Measurements from ENCODE around the gene COG4. TPM values are rescaled to one million over a fixed set of nuclear protein-coding genes. Genes with fewer than 3 reads are reported as not detected.

COG4 gene
- total RNA-seq, 4 donors from 2014 or later = 41.1 to 109 (median 47.1) TPM

DNA sequence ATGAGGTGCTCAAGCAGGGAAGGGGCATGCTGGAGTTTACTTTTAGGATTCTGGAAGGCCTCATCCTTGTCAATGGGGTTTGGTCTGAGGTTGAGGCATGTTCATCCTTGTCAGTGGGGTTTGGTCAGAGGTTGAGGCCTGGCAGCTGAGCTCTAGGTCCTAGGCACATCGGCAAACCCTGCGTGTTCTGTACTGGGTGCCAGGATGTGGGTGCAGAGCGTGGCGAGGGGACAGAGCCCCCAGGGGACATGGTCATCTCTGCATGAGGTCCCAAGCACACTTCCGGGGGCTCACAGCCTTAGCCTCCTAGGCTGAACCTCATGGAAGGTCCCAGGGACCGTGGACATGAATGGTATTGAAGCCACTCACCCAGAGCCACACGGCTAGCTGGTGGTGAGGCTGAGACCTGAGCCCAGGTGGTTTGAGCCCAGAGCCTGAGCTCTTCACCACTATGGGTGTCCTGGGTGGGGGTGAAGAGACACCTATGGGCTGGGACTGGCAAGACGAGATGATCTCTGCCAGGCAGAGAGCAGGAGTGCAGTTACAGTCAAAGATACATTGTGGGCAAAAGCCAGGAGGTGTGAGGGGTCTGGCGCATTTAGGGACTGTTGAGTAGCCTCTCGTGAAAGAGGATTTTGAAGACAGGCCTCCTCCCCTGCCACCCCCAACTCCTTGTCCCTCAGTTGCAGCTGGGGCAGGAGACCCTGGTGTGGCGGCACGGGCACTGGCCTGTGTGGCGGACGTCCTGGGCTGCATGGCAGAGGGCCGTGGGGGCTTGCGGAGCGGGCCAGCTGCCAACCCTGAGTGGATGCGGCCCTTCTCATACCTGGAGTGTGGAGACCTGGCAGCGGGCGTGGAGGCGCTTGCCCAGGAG is 49.7 kb downstream of the COG4 start:
- no peak overlapping the region for H3K4me3 ChIP-seq
- H3K9me3 ChIP-seq = no peaks in the 10 kb centered on the region
- WGBS, 2 donors = 89 to 91% methylated on average over 21 of the region's 21 CpGs
- no peak for DNase-seq (ENCODE audit: low spot score in 2 of 2)
- H3K27me3 ChIP-seq = no peaks in the 10 kb centered on the region
- no peak for TF ChIP-seq POLR2A (IDR thresholded peaks at IDR 0.05)
- H3K36me3 ChIP-seq = peaks cover 0 to 97% (median 0%) of the 10 kb centered on the region in 3 donors
- no peak overlapping the region for H3K27ac ChIP-seq
- no peaks in the 10 kb centered on the region for H3K4me1 ChIP-seq

DNA sequence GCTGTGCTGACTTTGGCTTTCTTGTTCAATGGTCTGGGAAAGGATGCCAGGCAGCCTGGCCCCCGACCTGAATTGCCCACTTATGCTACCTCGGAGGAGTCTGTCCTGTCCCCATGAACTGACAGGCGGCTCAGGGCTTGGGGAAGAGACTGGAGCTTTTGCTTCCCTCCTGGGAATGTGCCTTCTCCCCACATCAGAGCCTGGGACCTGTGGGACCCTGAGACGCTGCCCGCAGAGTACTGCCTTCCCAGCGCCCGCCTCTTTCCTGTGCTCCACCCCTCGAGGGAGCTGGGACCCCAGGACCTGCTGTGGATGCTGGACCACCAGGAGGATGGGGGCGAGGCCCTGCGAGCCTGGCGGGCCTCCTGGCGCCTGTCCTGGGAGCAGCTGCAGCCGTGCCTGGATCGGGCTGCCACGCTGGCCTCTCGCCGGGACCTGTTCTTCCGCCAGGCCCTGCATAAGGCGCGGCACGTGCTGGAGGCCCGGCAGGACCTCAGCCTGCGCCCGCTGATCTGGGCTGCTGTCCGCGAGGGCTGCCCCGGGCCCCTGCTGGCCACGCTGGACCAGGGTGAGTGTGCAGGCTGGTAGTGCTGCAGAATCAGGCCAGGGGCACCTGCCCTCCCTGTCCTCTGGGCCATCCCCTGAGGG is 50.4 kb downstream of the COG4 start:
- 83 to 91% methylated on average over 11 to 18 of the region's 28 CpGs for WGBS, 2 donors
- no peak overlapping the region for H3K4me3 ChIP-seq
- no peaks in the 10 kb centered on the region for H3K4me1 ChIP-seq
- no peaks in the 10 kb centered on the region for H3K9me3 ChIP-seq
- DNase-seq (ENCODE audit: low spot score in 2 of 2) = no peak
- H3K27ac ChIP-seq = no peak overlapping the region
- H3K36me3 ChIP-seq = peaks cover 0 to 96% (median 0%) of the 10 kb centered on the region in 3 donors
- no peaks in the 10 kb centered on the region for H3K27me3 ChIP-seq
- TF ChIP-seq, protein P1, sequence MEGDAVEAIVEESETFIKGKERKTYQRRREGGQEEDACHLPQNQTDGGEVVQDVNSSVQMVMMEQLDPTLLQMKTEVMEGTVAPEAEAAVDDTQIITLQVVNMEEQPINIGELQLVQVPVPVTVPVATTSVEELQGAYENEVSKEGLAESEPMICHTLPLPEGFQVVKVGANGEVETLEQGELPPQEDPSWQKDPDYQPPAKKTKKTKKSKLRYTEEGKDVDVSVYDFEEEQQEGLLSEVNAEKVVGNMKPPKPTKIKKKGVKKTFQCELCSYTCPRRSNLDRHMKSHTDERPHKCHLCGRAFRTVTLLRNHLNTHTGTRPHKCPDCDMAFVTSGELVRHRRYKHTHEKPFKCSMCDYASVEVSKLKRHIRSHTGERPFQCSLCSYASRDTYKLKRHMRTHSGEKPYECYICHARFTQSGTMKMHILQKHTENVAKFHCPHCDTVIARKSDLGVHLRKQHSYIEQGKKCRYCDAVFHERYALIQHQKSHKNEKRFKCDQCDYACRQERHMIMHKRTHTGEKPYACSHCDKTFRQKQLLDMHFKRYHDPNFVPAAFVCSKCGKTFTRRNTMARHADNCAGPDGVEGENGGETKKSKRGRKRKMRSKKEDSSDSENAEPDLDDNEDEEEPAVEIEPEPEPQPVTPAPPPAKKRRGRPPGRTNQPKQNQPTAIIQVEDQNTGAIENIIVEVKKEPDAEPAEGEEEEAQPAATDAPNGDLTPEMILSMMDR (IDR thresholded peaks at IDR 0.05) = no peak
- TF ChIP-seq EP300 (IDR thresholded peaks at IDR 0.05) (no peak), POLR2A (IDR thresholded peaks at IDR 0.05) (no peak)

DNA sequence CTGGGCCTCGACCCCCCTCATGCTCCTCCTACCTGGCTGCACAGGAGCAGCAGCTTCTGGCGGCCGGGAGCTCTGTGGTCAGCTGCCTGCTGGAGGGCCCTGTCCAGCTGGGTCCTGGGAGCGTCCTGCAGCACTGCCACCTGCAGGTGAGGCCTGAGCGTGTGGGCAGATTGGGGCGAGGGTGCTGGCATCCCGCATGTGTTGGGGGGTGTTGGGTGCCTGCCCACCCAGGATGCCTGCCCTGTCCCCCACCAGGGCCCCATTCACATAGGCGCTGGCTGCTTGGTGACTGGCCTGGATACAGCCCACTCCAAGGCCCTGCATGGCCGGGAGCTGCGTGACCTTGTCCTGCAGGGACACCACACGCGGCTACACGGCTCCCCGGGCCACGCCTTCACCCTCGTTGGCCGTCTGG is 52.4 kb downstream of the COG4 start:
- no peak overlapping the region for H3K4me3 ChIP-seq
- 55% methylated on average over 5 to 7 of the region's 17 CpGs for WGBS, 2 donors
- H3K27ac ChIP-seq = no peak overlapping the region
- DNase-seq (ENCODE audit: low spot score in 2 of 2) = no peak
- H3K9me3 ChIP-seq = no peaks in the 10 kb centered on the region
- no peaks in the 10 kb centered on the region for H3K27me3 ChIP-seq
- no peak for TF ChIP-seq POLR2A (IDR thresholded peaks at IDR 0.05)
- TF ChIP-seq, protein P1 (IDR thresholded peaks at IDR 0.05) = peak in 3 of 5 experiments; percentile 33 to 62 (median 46)
- H3K36me3 ChIP-seq = peaks cover 0 to 98% (median 0%) of the 10 kb centered on the region in 3 donors
- no peaks in the 10 kb centered on the region for H3K4me1 ChIP-seq

DNA sequence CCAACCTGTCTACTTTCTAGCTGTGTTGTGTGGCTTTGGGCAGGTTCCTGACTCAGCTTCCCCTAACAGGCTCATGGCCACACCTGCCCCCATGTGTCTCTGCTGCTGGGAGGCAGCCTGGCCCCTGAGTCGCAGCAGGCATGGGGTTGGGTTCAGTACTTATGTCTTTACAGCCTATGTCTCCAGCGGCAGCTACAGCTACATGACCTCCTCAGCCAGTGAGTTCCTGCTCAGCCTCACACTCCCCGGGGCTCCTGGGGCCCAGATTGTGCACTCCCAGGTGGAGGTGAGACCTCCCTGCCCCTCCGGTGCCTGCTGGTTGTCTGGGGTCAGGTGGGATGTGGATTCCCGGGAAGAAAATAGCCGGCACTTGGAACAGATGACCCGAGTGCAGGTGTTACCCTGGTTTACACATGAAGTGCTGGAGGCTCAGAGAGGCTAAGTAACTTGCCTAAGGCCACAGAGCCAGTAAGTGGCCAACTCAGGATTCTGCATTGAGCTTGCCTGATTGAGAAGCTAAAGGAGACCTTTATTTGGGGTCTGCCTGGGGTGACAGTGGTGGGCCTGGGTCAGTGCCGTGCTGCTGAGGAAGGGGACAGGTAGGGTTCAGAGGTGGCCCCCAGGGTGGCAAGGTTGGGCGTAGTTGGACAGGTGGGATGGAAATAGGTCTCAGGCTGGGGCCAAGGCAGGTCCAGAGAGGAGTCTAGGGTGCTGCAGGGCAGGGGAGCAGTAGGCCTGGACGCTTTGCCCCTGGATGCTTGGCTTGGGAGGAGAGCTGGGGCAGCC is 53.0 kb downstream of the COG4 start:
- H3K9me3 ChIP-seq = no peaks in the 10 kb centered on the region
- WGBS, 2 donors = 85 to 87% methylated on average over 8 to 10 of the region's 10 CpGs
- peaks cover 0 to 98% (median 0%) of the 10 kb centered on the region in 3 donors for H3K36me3 ChIP-seq
- no peaks in the 10 kb centered on the region for H3K27me3 ChIP-seq
- DNase-seq (ENCODE audit: low spot score in 2 of 2) = no peak
- no peaks in the 10 kb centered on the region for H3K4me1 ChIP-seq
- no peak for TF ChIP-seq EP300 (IDR thresholded peaks at IDR 0.05)
- TF ChIP-seq, protein P1 (IDR thresholded peaks at IDR 0.05) = no peak
- TF ChIP-seq POLR2A (IDR thresholded peaks at IDR 0.05) = no peak
- no peak overlapping the region for H3K4me3 ChIP-seq
- H3K27ac ChIP-seq = no peak overlapping the region

DNA sequence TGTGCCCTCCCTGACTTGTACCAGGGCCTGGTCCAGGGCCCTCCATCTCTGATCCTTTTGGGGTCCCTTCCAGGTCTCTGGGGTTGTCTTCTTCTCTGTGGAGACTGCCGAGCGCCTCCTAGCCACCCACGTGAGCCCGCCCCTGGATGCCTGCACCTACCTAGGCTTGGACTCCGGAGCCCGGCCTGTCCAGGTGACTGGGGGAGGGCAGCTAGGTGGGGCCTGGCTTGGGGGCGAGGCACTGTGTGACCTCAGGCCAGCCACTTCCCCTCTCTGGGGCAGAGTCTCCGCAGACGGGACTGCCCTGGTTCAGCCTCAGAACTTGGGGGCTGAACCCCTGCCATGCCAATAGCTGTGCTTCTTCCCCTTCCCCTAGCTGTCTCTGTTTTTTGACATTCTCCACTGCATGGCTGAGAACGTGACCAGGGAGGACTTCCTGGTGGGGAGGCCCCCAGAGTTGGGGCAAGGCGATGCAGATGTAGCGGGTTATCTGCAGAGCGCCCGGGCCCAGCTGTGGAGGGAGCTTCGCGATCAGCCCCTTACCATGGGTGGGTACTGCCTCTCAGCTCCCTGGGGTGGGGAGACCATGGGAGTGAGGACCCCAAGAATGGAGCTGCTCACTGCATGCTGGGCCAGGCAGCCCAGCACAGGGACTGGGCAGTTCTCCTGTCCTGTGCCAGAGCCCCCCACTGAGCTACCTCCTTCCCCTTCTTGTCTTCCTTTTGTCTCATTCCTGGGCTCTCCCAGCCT is 54.4 kb downstream of the COG4 start:
- Histone ChIP-seq H3K4me1 (no peaks in the 10 kb centered on the region), H3K4me3 (no peak overlapping the region), H3K27me3 (no peaks in the 10 kb centered on the region), H3K36me3 (peaks cover 0 to 97% (median 0%) of the 10 kb centered on the region in 3 donors), H3K27ac (no peak overlapping the region), H3K9me3 (no peaks in the 10 kb centered on the region)
- no peak for DNase-seq (ENCODE audit: low spot score in 2 of 2)
- no peak for TF ChIP-seq POLR2A (IDR thresholded peaks at IDR 0.05)
- TF ChIP-seq EP300 (IDR thresholded peaks at IDR 0.05) = no peak
- TF ChIP-seq, protein P1 (IDR thresholded peaks at IDR 0.05) = no peak
- WGBS, 2 donors = 90 to 92% methylated on average over 11 to 16 of the region's 16 CpGs
